HG02970 (cell line): ENCODE measurements around the gene KMT2E.
"Not testable (repeated sequence)": the region's sequence is repeated elsewhere in the genome, so short reads cannot be mapped to it uniquely, and the experiment has no call there.

ENCODE experiments used
- ATAC-seq: cut with Tn5 transposase; IDR thresholded peaks from one replicate; pipeline ENCODE4 v1.9.1; 2021; ENCODE audit warnings: mild to moderate bottlenecking, moderate library complexity, moderate number of reproducible peaks; ENCODE audit not compliant: unreplicated experiment, low FRiP score

The KMT2E gene

GRCh38 chr7:105021967-105022366, 8.0 kb downstream of the KMT2E start:
- ATAC-seq, result no peak

- no peak for ATAC-seq
These were observed 8.5 kb downstream of the KMT2E start for GRCh38 chr7:105022458-105022857.

DNA sequence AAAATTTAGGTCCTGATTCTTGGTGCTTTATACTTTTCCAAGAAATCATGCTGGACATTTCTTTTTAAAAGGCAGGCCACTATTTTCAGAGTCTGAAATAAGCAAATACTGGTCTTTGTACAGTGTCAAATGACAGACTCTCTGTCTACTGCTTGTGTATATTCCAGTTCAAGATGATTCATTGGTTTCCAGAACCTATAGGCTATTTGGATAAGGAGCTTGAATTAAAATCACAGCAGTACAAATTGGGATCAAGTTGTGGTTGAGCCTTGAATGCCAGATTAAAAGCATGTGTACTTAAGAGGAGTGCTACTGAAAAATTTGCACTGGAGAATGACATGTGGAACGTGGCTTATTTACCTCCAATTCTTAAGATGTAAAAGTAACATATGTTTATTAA, 10.7 kb downstream of the KMT2E start:
- ATAC-seq, result no peak

- ATAC-seq, result no peak
These were observed 12.7 kb downstream of the KMT2E start for GRCh38 chr7:105026750-105027149.

DNA sequence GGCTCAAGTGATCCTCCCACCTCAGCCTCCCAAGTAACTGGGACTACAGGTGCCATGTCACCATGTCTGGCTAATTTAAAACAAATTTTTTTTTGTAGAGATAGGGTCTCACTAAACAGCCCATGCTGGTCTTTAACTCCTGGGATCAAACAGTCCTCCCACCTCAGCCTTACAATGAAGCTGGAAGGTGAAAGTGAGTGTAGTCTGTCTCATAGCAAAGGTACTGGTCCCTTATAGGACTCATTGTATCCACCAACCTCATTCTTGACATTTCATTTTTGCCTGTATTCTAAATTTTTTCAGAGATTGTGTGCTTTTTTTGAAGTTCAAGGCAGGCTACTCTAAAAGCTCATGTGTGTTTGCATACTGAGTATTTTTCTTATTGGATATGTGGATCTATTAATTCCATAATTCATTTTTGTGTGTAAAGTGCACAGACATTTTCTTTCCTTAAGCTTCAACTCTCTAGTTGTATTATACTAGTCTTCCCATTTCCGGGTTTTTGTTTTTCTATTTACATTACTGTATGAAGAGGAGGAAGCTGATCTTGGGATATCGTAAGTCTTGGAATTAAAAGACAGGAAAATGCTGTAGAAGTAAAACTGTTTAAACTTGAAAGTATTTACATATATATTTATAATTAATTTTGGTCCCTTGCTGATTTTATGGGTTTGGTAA, 13.3 kb downstream of the KMT2E start:
- ATAC-seq, result no peak

DNA sequence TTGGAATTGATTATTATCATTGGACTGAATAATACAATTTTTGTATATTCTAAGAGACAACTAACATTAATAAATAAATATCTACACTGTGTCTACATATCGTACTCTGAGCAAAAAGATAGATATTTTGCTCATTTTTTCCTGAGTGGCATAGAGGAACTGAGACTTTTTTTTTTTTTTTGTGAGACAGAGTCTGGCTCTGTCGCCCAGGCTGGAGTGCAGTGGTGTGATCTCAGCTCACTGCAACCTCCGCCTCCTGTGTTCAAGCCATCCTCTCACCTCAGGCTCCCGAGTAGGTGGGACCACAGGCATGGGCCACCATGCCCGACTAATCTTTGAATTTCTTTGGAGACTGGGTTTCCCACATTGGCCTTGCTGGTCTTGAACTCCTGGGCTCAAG, 14.0 kb downstream of the KMT2E start:
- ATAC-seq, result no peak

GRCh38 chr7:105028941-105029340, 14.9 kb downstream of the KMT2E start:
- not testable (repeated sequence) for ATAC-seq

GRCh38 chr7:105030447-105030846, 16.4 kb downstream of the KMT2E start:
- ATAC-seq, result no peak

DNA sequence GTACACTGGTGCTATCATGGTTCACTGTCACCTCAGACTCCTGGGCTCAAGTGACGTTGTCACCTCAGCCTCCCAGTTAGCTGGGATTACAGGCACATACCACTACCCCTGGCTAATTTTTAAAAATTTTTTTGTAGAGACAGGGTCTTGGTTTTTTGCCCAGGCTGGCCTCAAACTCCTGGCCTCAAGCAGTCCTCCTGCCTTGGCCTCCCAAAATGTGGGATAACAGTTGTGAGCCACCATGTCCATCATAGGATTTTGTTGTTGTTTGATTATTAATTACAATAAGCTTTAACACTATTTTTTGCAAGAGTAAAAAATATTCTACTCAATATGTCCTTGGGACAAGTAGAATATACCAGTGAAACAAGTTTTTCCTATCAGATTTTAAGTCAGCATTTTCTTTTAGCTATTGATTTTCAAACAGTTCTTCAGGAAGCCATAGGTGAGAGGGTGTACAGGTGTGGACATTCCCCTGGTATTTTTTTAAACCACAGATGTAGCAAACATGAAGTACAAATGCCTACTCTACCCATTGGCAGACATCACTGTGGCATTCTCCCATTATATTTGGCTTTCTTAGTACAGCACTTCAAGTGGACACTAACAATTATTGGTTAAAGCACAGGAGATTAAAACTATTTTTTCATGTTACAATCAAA, 18.7 kb downstream of the KMT2E start:
- ATAC-seq, result no peak

DNA sequence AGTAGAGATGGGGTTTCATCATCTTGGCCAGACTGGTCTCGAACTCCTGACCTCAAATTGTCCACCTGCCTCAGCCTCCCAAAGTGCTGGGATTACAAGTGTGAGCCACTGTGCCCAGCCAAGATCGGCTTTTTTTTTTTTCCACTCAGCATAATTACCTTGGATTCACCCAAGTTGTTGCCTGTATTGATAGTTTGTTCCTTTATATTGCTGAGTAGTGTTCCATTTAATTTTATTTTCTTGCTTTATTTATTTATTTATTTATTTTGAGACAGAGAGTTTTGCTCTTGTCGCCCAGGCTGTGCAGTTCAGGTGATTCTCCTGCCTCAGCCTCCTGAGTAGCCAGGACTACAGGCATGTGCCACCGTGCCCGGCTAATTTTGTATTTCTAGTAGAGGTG, 21.3 kb downstream of the KMT2E start:
- ATAC-seq, result no peak

GRCh38 chr7:105036217-105037168, 22.5 kb downstream of the KMT2E start:
- no peak for ATAC-seq

DNA sequence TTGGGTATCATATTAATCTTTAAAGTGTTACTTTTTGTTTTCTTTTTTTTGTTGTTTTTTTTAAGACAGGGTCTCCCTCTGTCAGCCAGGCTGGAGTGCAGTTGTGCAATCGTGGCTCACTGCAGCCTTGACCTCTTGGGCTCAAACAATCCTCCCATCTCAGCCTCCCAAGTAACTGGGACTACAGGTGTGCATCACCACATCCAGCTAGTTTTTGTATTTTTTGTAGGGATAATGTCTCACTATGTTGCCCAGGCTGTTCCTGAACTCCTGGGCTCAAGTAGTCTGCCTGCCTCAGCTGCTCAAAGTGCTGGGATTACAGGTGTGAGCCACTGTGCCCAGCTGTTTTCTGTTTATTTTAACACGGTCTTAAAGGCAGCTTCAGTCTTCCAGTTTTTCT, 23.3 kb downstream of the KMT2E start:
- no peak for ATAC-seq

GRCh38 chr7:105044449-105045070, 30.6 kb downstream of the KMT2E start:
- no peak for ATAC-seq

DNA sequence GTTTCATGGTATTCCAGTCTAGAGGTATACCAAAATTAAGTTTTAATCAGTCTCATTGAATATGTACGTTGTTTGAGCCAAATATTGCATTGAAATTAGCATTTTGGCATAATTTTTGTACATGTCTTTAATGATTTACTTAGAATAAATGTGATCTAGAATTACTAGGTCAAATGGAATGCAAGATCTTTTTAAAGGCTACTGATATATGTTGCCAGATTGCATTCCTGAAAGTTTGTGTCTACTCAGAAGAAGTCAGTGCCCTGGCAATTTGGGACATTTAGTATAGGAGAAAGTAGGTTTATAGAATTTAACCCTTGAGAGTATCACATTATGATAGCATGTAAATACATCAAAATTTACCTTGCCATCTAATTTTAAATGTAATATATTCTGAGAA, 32.4 kb downstream of the KMT2E start:
- no peak for ATAC-seq

DNA sequence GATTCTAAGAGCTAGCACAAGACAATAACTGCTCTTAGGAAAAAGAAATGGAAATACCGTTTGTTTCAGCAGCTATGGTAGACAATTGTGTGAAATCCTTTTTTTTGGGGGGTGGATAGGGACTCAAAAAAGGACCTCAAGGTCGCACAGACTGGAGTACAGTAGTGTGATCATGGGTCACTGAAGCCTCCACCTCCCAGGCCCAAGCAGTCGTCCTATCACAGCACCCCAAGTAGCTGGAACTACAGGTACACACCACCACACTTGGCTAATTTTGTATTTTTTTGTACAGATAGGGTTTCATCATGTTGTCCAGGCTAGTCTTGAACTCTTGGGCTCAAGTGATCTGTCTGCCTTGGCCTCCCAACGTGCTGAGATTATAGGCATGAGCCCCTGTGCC, 33.9 kb downstream of the KMT2E start:
- ATAC-seq, result no peak

GRCh38 chr7:105050493-105050892, 36.5 kb downstream of the KMT2E start:
- ATAC-seq, result no peak

DNA sequence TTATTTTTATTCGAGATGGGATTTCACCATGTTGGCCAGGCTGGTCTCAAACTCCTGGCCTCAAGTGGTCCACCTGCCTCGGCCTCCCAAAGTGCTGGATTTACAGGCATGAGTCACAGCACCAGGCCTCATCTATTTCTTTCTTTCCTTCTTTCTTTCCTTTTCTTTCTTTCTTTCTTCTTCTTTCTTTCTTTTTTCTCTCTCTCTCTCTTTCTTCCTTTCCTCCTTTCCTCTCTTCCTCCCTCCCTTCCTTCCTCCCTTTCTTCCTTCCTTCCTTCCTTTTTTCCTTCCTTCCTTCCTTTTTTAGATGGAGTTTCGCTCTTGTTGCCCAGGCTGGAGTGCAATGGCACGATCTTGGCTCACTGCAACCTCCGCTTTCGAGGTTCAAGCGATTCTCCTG, 36.9 kb downstream of the KMT2E start:
- not testable (repeated sequence) for ATAC-seq

DNA sequence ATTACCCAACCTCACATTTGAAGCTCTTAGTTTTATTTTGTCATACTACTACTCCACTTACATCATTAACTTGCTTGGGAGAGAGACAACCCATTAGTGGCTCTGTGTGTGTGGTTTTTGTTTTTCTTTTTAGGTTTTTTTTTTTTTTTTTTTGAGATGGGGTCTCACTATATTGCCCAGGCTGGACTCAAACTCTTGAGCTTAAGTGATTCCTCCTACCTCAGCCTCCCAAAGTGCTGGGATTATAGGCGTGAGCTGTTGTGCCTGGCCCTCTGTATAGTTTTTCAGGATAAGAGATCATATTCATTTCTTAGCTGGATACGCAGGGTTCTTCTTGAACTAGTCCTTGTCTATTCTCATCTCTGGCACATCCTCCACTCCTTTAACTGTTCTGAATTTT, 41.1 kb downstream of the KMT2E start:
- no peak for ATAC-seq

GRCh38 chr7:105055621-105056020, 41.6 kb downstream of the KMT2E start:
- no peak for ATAC-seq

DNA sequence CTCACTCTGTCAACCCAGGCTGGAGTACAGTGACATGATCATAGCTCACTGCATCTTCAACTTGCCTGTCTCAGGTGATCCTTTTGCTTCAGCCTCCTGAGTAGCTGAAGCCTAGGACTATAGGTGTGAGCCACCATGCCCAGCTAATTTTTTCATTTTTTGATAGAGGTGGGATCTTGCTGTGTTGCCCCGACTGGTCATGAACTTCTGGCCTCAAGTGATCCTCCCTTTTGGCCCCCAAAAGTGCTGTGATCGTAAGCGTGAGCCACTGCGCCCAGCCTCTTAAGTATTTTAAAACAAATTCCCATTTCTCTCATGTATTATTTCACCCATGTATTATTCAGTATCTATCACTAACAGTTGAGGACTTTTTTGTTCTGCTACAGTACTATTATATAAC, 43.5 kb downstream of the KMT2E start:
- no peak for ATAC-seq

DNA sequence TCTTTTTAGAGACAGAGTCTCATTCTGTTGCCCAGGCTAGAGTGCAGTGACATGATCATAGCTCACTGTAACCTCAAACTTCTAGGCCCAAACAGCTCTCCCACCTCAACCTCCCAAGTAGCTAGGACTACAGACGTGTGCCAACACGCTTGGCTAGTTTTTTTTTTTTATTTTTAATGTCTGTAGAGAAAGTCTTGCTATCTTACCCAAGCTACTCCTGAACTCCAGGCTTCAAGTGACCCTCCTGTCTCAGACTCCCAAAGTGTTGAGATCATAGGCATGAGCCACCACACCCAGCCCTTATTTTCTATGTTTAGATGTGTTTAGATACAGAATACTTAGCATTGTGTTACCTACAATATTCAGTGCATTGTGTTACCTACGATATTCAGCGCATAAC, 46.4 kb downstream of the KMT2E start:
- ATAC-seq, result no peak
